ENCODE results near the gene SLC2A4RG.
A peak's percentile ranks its signal among the peaks of the same experiment; 100 is the strongest.

The SLC2A4RG gene

DNA sequence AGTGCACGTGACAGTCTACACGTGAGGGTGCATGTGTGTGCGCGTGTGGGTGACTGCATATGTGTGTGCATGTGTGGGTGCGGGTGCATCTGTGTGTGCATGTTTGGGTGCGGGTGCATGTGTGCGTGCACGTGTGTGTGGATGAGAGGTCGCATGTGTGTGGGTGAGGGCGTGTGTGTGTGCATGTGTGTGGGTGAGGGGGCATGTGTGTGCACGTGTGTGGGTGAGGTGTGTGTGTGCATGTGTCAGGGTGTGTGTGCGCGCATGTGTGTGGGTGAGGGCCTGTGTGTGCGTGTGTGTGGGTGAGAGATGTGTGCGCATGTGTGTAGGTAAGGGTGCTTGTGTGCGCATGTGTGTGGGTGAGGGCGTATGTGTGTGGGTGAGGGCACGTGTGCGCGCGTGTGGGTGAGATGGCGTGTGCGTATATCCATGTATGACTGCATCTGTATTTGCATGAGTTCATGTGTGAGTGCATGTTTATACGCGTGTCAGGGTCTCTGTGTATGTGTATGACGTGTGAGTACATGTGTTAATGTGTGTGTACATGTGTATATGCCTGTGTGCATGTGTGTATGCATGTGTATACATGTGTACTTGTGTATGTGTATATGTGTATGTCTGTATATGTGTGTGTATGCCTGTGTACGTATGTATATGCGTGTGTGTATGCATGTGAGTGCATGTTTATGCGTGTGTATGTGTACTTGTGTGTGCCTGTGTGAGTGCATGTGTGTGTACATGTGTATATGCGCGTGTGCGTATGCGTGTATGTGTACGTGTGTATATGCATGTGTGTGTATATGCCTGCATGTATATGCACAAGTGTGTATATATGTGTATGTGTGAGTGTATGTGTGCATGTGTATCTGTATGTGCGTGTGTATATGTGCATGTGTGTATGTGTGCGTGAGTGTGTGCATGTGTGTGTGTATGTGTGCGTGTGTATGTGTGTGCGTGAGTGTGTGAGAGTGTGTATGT lies 7.2 kb upstream of the SLC2A4RG start:
- peaks cover 31% of the 10 kb centered on the region for H3K4me1 Mint-ChIP-seq
- no peaks in the 10 kb centered on the region for H3K9me3 Mint-ChIP-seq
- H3K4me3 Mint-ChIP-seq, result no peak overlapping the region
- H3K36me3 Mint-ChIP-seq, result peaks cover 32% of the 10 kb centered on the region
- no peak overlapping the region for H3K27ac Mint-ChIP-seq
- ATAC-seq (no peak), DNase-seq (ENCODE audit: low spot score in 2 of 2) (no peak)

DNA sequence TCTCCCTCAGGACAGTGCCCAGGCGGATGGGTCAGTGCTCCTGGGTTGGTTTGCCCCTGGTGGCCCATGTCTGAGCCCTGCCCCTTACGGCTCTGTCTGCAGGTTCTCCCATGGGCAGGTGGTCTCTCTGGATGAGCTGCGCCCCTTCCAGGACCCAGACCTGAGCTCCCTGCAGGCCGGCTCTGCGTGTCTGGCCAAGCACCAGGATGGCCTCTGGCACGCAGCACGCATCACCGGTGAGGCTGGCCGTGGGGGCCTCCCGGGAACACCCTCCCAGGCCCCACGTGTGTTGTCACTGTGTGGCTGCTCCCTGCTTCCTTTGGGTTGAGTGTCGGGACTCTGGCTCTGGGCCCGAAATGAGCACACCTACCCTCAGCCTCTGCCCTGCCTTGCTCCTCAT lies 6.5 kb upstream of the SLC2A4RG start:
- Mint-ChIP-seq H3K27ac (no peak overlapping the region), H3K36me3 (peaks cover 30% of the 10 kb centered on the region), H3K4me1 (peaks cover 31% of the 10 kb centered on the region), H3K9me3 (no peaks in the 10 kb centered on the region), H3K4me3 (no peak overlapping the region)
- ATAC-seq (no peak), DNase-seq (ENCODE audit: low spot score in 2 of 2) (no peak)

DNA sequence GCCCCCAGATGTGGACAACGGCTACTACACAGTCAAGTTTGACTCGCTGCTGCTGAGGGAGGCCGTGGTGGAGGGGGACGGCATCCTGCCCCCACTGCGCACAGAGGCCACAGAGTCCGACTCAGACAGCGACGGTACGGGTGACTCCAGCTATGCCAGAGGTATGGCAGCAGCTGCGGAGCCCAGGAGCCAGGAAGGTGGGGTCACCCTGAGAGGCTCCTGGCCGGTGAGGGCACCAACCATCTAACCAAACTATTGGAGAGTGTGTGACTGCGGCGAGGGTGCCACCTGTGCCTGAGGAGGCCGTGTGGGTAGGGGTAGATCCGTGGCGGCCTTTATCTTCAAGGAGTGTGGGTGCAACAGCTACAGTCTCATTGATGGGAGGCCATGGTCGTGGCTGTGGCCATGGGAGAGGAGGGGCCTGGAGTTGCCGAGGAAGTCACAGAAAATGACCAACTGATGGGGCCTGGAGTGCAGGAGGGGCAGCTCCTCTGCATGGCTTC lies 5.9 kb upstream of the SLC2A4RG start:
- Mint-ChIP-seq H3K4me3 (no peak overlapping the region), H3K36me3 (peaks cover 25% of the 10 kb centered on the region), H3K9me3 (no peaks in the 10 kb centered on the region), H3K27ac (no peak overlapping the region), H3K4me1 (peaks cover 31% of the 10 kb centered on the region)
- no peak for DNase-seq (ENCODE audit: low spot score in 2 of 2)
- ATAC-seq, result no peak

DNA sequence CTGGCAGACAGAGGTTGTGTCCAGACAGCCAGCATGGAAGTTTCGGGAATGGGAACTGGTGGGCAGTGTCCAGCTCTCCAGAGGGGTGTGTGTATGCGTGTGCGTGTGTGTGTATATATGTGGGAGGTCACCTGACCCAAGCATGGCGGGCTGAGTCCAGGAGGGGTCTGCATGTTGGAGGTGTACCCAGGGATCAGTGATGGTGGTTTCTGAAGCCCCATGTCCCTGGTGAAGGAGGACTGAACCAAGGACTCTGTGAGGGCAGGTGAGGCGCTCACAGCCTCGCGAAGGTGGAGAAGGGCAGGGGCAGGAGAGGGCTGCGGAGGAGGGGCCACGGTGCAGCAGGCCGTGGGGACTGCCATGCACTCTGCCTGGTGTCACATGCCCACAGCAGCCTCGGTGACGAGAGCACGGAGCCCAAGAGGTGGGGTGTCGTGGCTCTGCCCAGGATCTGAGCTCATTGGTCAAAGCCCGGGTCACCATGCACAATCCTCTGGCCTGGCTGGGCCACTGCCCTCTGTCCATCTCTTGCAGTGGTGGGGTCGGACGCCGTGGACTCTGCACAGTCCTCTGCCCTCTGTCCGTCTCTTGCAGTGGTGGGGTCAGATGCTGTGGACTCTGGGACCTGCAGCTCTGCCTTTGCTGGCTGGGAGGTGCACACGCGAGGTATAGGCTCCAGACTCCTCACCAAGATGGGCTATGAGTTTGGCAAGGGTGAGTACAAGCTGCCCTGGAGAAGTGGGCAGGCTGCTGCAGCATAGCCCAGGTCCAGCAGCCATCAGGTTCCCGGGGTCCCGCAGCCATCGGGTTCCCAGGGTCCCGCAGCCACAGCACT lies 5.2 kb upstream of the SLC2A4RG start:
- Mint-ChIP-seq H3K4me1 (peaks cover 31% of the 10 kb centered on the region), H3K27ac (no peak overlapping the region), H3K36me3 (peaks cover 21% of the 10 kb centered on the region), H3K4me3 (no peak overlapping the region), H3K9me3 (no peaks in the 10 kb centered on the region)
- DNase-seq (ENCODE audit: low spot score in 2 of 2) (no peak), ATAC-seq (no peak)

DNA sequence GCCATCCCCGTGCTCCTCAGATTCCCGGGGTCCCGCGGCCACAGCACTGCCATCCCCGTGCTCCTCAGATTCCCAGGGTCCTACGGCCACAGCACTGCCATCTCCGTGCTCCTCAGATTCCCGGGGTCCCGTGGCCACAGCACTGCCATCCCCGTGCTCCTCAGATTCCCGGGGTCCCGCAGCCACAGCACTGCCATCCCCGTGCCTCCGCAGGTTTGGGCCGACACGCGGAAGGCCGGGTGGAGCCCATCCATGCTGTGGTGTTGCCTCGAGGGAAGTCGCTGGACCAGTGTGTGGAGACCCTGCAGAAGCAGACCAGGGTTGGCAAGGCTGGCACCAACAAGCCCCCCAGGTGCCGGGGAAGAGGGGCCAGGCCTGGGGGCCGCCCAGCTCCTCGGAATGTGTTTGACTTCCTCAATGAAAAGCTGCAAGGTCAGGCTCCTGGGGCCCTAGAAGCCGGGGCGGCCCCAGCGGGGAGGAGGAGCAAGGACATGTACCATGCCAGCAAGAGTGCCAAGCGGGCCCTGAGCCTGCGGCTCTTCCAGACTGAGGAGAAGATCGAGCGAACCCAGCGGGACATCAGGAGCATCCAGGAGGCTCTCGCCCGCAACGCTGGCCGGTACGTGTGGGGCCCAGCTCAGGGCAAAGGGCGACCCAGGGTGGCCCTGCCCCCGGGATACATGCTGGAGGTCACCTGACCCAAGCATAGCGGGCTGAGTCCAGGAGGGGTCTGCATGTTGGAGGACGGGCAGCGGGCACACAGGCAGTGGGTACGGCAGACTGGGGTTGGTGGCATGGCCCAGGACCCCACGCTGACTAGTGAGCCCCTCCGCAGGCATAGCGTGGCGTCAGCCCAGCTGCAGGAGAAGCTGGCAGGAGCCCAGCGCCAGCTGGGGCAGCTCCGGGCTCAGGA lies 4.4 kb upstream of the SLC2A4RG start:
- Mint-ChIP-seq H3K4me1 (peaks cover 31% of the 10 kb centered on the region), H3K9me3 (no peaks in the 10 kb centered on the region), H3K27ac (peak overlapping the region; percentile 91), H3K4me3 (peak overlapping the region; percentile 76), H3K36me3 (peaks cover 17% of the 10 kb centered on the region)
- no peak for DNase-seq (ENCODE audit: low spot score in 2 of 2)
- no peak for ATAC-seq

DNA sequence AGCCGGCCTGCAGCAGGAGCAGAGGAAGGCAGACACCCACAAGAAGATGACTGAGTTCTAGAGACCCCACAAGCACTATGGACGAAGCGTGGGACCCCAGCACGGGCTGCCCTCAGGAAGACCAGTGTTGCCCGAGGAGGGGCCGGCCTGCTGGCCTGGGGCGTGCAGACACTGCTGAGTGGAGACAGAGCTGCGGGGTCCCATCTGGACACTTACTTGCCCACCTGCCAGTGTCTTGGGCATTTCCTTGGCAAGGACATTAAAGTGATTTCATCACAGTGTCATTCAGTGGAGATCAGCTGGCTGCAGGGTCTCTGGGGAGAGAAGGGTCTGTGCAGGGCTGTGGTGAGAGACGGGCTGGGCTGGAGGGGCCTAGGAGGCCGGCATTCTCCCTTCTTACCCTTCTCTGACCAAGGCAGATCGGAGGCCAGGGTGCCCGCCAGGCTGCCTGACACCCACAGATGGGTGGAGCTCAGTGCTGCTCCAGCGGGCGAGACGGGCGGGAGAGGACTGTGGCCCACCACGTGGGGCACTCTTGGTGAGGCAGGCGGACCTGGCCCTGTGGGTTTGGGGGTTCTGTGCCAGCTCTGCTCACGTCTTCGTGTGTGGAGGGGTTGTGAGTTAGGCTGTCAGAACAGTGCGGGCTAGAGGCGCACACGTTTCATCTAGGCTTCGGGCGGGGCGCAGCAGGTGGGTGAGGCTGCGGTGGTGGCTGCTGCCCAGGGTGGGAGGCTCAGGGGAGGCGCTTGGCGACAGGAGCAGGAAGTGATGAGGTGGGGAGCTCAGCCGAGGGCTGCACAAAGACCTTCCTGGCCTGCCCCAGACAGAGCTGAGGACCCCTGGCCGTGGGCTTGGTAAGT lies 3.5 kb upstream of the SLC2A4RG start, which contains the start of gene LIME1:
TSS of gene LIME1 (plus strand) at position 806 of the 860 bp plus-strand sequence. CDS start 886 bp downstream, outside the sequence.
- peak; percentile 47 to 77 for DNase-seq (ENCODE audit: low spot score in 2 of 2)
- H3K9me3 Mint-ChIP-seq, result no peaks in the 10 kb centered on the region
- peaks cover 31% of the 10 kb centered on the region for H3K4me1 Mint-ChIP-seq
- ATAC-seq, result peak; percentile 63
- peak within 1 kb of the TSS; percentile 91 for H3K27ac Mint-ChIP-seq
- peaks cover 17% of the 10 kb centered on the region for H3K36me3 Mint-ChIP-seq
- peak within 1 kb of the TSS; percentile 76 for H3K4me3 Mint-ChIP-seq

DNA sequence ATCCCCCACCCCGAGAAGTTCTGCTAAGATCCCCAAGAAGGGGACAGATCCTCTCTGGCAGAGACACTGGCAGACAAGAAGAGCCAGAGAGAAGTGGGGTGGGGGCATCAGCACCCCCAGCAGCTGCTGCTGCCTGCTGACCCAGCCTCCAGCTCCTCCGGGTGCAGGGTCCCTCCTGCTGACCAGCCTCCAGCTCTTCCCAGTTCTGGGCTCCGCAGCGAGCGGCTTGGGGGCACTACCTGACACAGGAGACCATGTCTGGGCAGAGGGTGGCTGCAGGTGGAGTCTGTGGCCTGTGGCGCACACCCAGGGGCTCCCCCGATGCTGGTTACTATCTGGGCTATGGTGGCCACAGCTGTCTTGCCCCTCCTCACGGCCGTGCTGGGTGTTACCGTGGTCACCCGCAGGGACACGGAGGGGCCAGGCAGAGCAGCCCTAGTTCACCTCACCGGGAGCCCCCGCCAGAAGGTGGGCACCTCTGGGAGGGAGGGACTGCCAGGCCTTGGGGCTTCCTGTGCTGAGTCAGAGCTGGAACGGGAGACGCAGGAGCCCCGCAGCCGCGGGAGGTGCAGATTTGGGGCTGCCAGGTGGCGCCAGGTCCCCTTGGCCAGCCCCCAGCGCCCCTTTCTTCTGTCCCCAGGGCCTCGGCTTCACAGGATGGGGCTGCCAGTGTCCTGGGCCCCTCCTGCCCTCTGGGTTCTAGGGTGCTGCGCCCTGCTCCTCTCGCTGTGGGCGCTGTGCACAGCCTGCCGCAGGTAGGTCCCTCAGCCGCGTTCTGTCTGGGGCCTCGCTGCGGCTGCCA lies 2.5 kb upstream of the SLC2A4RG start:
- Mint-ChIP-seq H3K9me3 (no peaks in the 10 kb centered on the region), H3K4me1 (peaks cover 31% of the 10 kb centered on the region), H3K36me3 (peaks cover 23% of the 10 kb centered on the region), H3K27ac (peak overlapping the region; percentile 91), H3K4me3 (peak overlapping the region; percentile 76)
- ATAC-seq (peak; percentile 29), DNase-seq (ENCODE audit: low spot score in 2 of 2) (peak; percentile 33 to 79)

DNA sequence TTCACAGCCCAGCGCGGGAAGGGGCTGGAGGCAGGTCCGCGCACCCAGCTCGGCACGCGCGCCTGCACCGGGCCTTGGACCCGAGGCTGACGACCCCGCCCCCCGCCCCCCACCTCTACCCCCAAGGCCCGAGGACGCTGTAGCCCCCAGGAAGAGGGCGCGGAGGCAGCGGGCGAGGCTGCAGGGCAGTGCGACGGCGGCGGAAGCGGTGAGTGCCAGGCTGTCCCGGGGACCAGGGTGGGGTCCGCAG lies 2.0 kb upstream of the SLC2A4RG start:
- DNase-seq (ENCODE audit: low spot score in 2 of 2) (no peak), ATAC-seq (no peak)
- peaks cover 23% of the 10 kb centered on the region for H3K36me3 Mint-ChIP-seq
- no peaks in the 10 kb centered on the region for H3K9me3 Mint-ChIP-seq
- H3K27ac Mint-ChIP-seq, result no peak overlapping the region
- H3K4me1 Mint-ChIP-seq, result peaks cover 31% of the 10 kb centered on the region
- peak overlapping the region; percentile 76 for H3K4me3 Mint-ChIP-seq

DNA sequence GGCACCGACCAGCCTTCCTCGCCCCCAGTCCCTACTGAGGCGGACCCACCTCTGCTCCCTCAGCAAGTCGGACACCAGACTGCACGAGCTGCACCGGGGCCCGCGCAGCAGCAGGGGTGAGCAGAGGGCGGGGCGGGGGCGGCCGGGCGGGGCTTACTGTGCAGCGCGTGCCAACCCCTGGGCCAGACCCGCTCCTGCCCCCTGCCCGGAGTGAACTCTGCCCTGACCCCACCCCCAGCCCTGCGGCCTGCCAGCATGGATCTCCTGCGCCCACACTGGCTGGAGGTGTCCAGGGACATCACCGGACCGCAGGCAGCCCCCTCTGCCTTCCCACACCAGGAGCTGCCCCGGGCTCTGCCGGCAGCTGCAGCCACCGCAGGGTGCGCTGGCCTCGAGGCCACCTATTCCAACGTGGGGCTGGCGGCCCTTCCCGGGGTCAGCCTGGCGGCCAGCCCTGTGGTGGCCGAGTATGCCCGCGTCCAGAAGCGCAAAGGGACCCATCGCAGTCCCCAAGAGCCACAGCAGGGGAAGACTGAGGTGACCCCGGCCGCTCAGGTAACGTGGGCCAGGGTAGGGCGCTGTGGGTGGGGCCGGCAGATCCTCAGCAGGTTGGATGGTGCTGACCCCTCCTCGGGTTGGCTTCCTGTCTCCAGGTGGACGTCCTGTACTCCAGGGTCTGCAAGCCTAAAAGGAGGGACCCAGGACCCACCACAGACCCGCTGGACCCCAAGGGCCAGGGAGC lies 1.5 kb upstream of the SLC2A4RG start:
- peak; percentile 3 for ATAC-seq
- Mint-ChIP-seq H3K36me3 (peaks cover 24% of the 10 kb centered on the region), H3K9me3 (no peaks in the 10 kb centered on the region), H3K27ac (peak overlapping the region; percentile 26), H3K4me3 (peak overlapping the region; percentile 76), H3K4me1 (peaks cover 31% of the 10 kb centered on the region)
- no peak for DNase-seq (ENCODE audit: low spot score in 2 of 2)

DNA sequence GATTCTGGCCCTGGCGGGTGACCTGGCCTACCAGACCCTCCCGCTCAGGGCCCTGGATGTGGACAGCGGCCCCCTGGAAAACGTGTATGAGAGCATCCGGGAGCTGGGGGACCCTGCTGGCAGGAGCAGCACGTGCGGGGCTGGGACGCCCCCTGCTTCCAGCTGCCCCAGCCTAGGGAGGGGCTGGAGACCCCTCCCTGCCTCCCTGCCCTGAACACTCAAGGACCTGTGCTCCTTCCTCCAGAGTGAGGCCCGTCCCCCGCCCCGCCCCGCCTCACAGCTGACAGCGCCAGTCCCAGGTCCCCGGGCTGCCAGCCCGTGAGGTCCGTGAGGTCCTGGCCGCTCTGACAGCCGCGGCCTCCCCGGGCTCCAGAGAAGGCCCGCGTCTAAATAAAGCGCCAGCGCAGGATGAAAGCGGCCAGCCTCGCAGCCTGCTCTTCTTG lies 868 bp upstream of the SLC2A4RG start:
- peaks cover 26% of the 10 kb centered on the region for H3K36me3 Mint-ChIP-seq
- no peaks in the 10 kb centered on the region for H3K9me3 Mint-ChIP-seq
- peak overlapping the region; percentile 76 for H3K4me3 Mint-ChIP-seq
- H3K27ac Mint-ChIP-seq, result peak overlapping the region; percentile 26
- peaks cover 26% of the 10 kb centered on the region for H3K4me1 Mint-ChIP-seq
- ATAC-seq, result no peak
- no peak for DNase-seq (ENCODE audit: low spot score in 2 of 2)

DNA sequence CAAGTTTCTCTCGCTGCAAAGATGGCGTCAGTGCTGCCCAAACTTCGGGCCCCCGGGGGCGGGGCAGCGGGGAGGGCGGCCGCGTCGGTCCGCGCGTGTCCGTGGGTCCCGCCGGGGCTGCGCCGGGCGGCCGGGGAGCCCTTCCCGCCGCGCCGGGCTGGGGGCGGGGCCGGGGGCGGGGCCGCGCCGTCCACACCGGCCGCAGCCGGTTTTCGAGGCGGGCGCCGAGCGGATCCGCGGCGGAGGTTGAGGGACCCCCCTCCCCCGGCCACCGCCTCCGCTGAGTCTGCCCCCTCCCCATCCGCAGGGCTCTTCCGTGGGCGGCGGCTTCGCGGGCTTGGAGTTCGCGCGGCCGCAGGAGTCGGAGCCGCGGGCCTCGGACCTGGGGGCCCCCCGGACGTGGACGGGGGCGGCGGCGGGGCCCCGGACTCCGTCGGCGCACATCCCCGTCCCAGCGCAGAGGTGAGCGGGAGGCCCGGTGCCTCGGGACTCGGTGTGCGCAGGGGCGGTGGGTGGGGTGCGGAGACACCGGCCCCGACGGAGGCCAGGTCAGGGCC lies 572 bp downstream of the SLC2A4RG start:
- peak in 1 of 2 donors; percentile 32 for DNase-seq (ENCODE audit: low spot score in 2 of 2)
- peaks cover 26% of the 10 kb centered on the region for H3K36me3 Mint-ChIP-seq
- H3K4me3 Mint-ChIP-seq, result peak overlapping the region; percentile 55
- ATAC-seq, result peak; percentile 24
- H3K27ac Mint-ChIP-seq, result no peak overlapping the region
- H3K4me1 Mint-ChIP-seq, result peaks cover 20% of the 10 kb centered on the region
- no peaks in the 10 kb centered on the region for H3K9me3 Mint-ChIP-seq

DNA sequence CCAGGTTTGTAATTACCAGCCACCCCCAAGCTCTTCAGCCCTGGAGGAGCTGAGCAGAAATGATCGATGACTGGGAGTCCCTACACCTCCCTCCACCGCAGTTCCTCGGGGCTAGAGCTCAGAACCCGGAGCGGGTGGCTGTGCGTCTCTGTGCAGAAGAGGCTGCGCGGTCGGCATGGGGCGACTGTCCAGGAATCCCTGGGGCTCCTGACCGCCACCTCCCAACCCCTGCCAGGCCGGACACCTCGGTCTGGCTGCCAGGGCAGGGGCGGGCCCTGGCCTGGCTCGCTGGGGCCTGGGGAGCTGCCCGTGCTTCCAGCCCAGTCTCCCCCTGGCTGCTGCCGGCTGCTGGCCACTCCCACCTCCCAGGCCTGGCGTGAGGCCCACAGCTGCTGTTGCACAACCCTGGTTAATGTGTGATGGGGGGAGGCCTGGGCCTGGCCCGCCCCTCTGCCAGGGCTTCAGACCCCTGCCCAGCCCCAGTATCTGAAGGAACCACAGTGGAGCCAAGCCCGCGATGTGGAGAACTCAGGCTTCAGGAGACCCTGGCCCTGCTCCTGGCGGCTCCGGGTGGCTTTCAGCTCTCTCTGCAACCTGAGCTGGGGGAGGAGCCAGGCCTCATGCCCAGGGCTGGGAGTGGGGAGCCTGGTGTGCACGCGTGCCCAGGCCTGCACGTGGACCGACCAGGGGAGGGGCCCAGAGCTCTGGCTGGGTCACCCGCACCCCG lies 1.2 kb downstream of the SLC2A4RG start:
- no peak overlapping the region for H3K27ac Mint-ChIP-seq
- ATAC-seq, result peak; percentile 23
- peaks cover 14% of the 10 kb centered on the region for H3K4me1 Mint-ChIP-seq

More for the DNA sequence above, 1.2 kb downstream of the SLC2A4RG start:
- Mint-ChIP-seq H3K9me3 (no peaks in the 10 kb centered on the region), H3K36me3 (peaks cover 26% of the 10 kb centered on the region), H3K4me3 (peak overlapping the region; percentile 55)
- DNase-seq (ENCODE audit: low spot score in 2 of 2), result no peak

Measured in stimulated activated effector memory CD8-positive, alpha-beta T cell treated with anti-CD3 and anti-CD28 coated beads, Interleukin-12 subunit alpha, Interleukin-12 subunit beta, amount 100 ng/mL, for 72 hours (primary cell).